A549 (cell line): Measurements from ENCODE around the gene TTLL13.

Experiments used
- CBX8 ChIP-seq: fragments of 200-600 bp; sonication (generic); IDR thresholded peaks from 2 replicates; pipeline ENCODE4 v1.6.1; 2016
- CHD2 ChIP-seq: fragments of 150-350 bp; IDR thresholded peaks from 2 replicates; pipeline ENCODE4 v1.6.1; 2014; ENCODE audit warnings: low read length; ENCODE audit not compliant: partially characterized antibody
- CHD4 ChIP-seq: fragments of 200-600 bp; sonication (generic); IDR thresholded peaks from 2 replicates; pipeline ENCODE4 v1.6.1; 2016; ENCODE audit warnings: antibody characterized with exemption, mild to moderate bottlenecking, borderline replicate concordance
- HOXA7 ChIP-seq: fragments of 250-450 bp; sonication (Bioruptor Pico); IDR thresholded peaks from 2 replicates; pipeline ENCODE4 v1.5.0; 2020; ENCODE audit warnings: mild to moderate bottlenecking, moderate library complexity
- JUN ChIP-seq, 2 experiments: fragments of >200 bp; sonication (Bioruptor Twin); formaldehyde crosslinking; IDR thresholded peaks; 2 replicates in 1 of 2; 3 replicates in 1 of 2; pipeline ENCODE4 v1.6.1; 2016 to 2017
- KDM5A ChIP-seq: fragments of 200-600 bp; sonication (generic); IDR thresholded peaks from 2 replicates; pipeline ENCODE4 v1.6.1; 2016; ENCODE audit warnings: antibody characterized with exemption, mild to moderate bottlenecking
- MAFK ChIP-seq: fragments of 450-650 bp; IDR thresholded peaks from 2 replicates; pipeline ENCODE4 v1.6.1; 2014; ENCODE audit not compliant: partially characterized antibody
- POLR2A ChIP-seq: IDR thresholded peaks from 2 replicates; pipeline ENCODE4 v1.6.1; 2012; ENCODE audit warnings: mild to moderate bottlenecking, low read length
- RAD21 ChIP-seq, 2 experiments: fragments of >200 bp in 1 of 2; sonication (Bioruptor Twin) in 1 of 2; formaldehyde crosslinking in 1 of 2; IDR thresholded peaks in 1 of 2; conservative IDR thresholded peaks in 1 of 2; 2 replicates in 1 of 2; 3 replicates in 1 of 2; pipeline ENCODE4 v1.6.1; 2012 to 2018; ENCODE audit warnings: inconsistent platforms in 1 of 2
- RFX5 ChIP-seq: fragments of 450-650 bp; IDR thresholded peaks from 2 replicates; pipeline ENCODE4 v1.7.1; 2014; ENCODE audit warnings: antibody characterized with exemption, mild to moderate bottlenecking, moderate library complexity
- TF ChIP-seq, protein P1 (sequence below): IDR thresholded peaks from 2 replicates; pipeline ENCODE4 v1.6.1; 2012
- TF ChIP-seq, protein P2 (sequence below): fragments of >200 bp; sonication (Bioruptor Twin); formaldehyde crosslinking; IDR thresholded peaks from 3 replicates; pipeline ENCODE4 v1.5.1; 2016

DNA sequence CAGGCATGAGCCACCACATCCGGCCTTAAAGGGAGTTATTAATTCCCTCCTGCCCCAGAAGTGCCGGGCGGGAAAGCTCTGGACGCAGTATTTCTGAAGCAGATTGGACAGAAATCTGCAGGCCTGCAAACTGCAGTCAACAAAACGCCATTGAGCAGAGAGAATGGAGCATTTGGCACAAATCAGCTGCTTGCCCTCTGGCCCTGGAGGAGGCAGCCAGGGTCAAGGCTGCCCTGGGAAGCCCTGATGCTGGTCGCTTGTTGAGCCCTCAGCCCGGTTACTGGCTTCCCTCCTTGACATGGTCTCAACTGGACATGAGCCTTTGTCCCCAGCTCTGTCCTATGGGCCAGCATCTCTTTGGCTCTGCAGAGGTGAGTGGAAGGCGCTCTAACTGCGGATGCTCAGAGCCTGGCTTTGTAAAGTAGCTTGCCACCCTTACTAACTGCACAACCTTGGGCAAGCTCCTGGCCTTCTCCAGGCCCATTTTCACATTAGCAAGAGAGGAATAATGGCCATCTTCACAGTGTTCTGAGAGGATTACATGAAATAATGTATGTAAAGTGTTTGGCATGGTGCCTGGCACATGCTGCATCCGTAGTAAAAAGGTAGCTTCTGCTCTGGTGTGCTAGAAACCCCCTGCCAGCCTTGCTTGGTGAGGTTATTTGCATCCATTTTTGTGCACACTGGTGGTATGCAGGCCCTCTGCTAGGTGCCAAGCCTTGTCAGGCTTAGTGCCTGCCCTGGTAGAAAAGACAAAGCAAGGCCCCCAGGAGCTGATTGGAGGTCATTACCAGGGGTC is 44.1 kb upstream of the TTLL13 start:
- TF ChIP-seq, protein P1, sequence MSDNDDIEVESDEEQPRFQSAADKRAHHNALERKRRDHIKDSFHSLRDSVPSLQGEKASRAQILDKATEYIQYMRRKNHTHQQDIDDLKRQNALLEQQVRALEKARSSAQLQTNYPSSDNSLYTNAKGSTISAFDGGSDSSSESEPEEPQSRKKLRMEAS = no peak
- TF ChIP-seq, protein P2, sequence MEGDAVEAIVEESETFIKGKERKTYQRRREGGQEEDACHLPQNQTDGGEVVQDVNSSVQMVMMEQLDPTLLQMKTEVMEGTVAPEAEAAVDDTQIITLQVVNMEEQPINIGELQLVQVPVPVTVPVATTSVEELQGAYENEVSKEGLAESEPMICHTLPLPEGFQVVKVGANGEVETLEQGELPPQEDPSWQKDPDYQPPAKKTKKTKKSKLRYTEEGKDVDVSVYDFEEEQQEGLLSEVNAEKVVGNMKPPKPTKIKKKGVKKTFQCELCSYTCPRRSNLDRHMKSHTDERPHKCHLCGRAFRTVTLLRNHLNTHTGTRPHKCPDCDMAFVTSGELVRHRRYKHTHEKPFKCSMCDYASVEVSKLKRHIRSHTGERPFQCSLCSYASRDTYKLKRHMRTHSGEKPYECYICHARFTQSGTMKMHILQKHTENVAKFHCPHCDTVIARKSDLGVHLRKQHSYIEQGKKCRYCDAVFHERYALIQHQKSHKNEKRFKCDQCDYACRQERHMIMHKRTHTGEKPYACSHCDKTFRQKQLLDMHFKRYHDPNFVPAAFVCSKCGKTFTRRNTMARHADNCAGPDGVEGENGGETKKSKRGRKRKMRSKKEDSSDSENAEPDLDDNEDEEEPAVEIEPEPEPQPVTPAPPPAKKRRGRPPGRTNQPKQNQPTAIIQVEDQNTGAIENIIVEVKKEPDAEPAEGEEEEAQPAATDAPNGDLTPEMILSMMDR = no peak
- TF ChIP-seq CHD2 = no peak
- TF ChIP-seq RAD21 (conservative IDR thresholded peaks at IDR 0.05 in 1 of 2, IDR thresholded peaks at IDR 0.05 in 1 of 2) = no peak
- no peak for TF ChIP-seq JUN (IDR thresholded peaks at IDR 0.05)
- TF ChIP-seq POLR2A = no peak
- no peak for TF ChIP-seq MAFK
- TF ChIP-seq RFX5 = no peak
- no peak for TF ChIP-seq HOXA7 (CRISPR knock-in tag)
- no peak for TF ChIP-seq KDM5A
- TF ChIP-seq CHD4 = no peak
- no peak for TF ChIP-seq CBX8
